HG03432 (cell line): ENCODE results near the gene ITPRID1.

Source experiments
- ATAC-seq: cut with Tn5 transposase; IDR thresholded peaks from one replicate; pipeline ENCODE4 v1.9.1; 2021; ENCODE audit warnings: mild to moderate bottlenecking, moderate library complexity; ENCODE audit not compliant: unreplicated experiment

The ITPRID1 gene

GRCh38 chr7:31692871-31693270 is 179.0 kb downstream of the ITPRID1 start:
- ATAC-seq: no peak

GRCh38 chr7:31695859-31696614 is 182.1 kb downstream of the ITPRID1 start:
- peak; percentile 67 for ATAC-seq

GRCh38 chr7:31699050-31699449 is 185.2 kb downstream of the ITPRID1 start:
- ATAC-seq: no peak

- ATAC-seq: peak; percentile 37
Measured at GRCh38 chr7:31702354-31702753, 188.5 kb downstream of the ITPRID1 start.

- ATAC-seq: peak; percentile 70
Measured at GRCh38 chr7:31705377-31705776, 191.5 kb downstream of the ITPRID1 start.

GRCh38 chr7:31707089-31707488 is 193.2 kb downstream of the ITPRID1 start:
- ATAC-seq: peak; percentile 38
